HCT116 (cell line): ENCODE data around the gene MAN1A1. TPM values are rescaled to one million over a fixed set of nuclear protein-coding genes. Genes with fewer than 3 reads are reported as not detected.

Experiments
- ATAC-seq: fragments of 200-7000 bp; cut with Tn5 transposase; 2 replicates; pipeline ENCODE4 v1.9.1; 2020; ENCODE audit warnings: mild to moderate bottlenecking, moderate library complexity
- BruUV-seq: library from RNA; stranded (reverse); fragments of 400-500 nt; replicated peaks from 2 replicates; lab custom pipeline; 2021; lab: Mats Ljungman, UMichigan
- CTCF ChIA-PET: fragments of 300-600 bp; sonication (Branson Sonifier 250); formaldehyde crosslinking; loops from one replicate; lab custom pipeline; 2021; ENCODE audit warnings: antibody characterized with exemption; lab: Charles Lee
- POLR2A ChIA-PET: fragments of 300-600, 350-600 bp; sonication (Branson Sonifier 250); formaldehyde crosslinking; loops from one replicate; lab custom pipeline; 2021; ENCODE audit warnings: antibody characterized with exemption; lab: Charles Lee
- RAD21 ChIA-PET, 2 experiments: fragments of 300-600 bp; sonication (Branson Sonifier 250); formaldehyde crosslinking; loops; one replicate each; lab custom pipeline; 2023; ENCODE audit warnings: low total read pairs in 2 of 2; ENCODE audit not compliant: uncharacterized antibody in 2 of 2, unreplicated experiment in 2 of 2, low non-redundant PET in 1 of 2; lab: Charles Lee
- DNase-seq: peaks from one replicate; pipeline ENCODE4 v3.0.0-alpha.2; 2010; ENCODE audit warnings: low read depth, low spot score
- H2AFZ ChIP-seq: fragments of 200-600 bp; shearing (Covaris generic), sonication (generic); 2 replicates; pipeline ENCODE4 v1.6.1; 2017; ENCODE audit warnings: low read depth, mixed run types, mixed read lengths, antibody characterized with exemption, low read length; ENCODE audit not compliant: poor library complexity, severe bottlenecking
- H3K27ac ChIP-seq: 2 replicates; pipeline ENCODE4 v1.5.1; 2012; ENCODE audit warnings: low read depth, low read length
- H3K27me3 ChIP-seq: fragments of 200-600 bp; sonication (generic); 2 replicates; pipeline ENCODE4 v1.6.1; 2016; ENCODE audit warnings: mixed run types, low read length, mixed read lengths; ENCODE audit not compliant: insufficient read depth
- H3K36me3 ChIP-seq, 2 experiments: fragments of 200-500 bp in 1 of 2; fragments of 200-600 bp in 1 of 2; sonication (Bioruptor generic) in 1 of 2; sonication (generic) in 1 of 2; 2 replicates each; pipeline versions ENCODE4 v1.5.1 to v1.6.1; 2014 to 2016; ENCODE audit warnings: low read length in 2 of 2, inconsistent platforms in 1 of 2, mixed read lengths in 1 of 2, mixed run types in 1 of 2; ENCODE audit not compliant: insufficient read depth in 2 of 2, control insufficient read depth in 1 of 2
- H3K4me1 ChIP-seq, 2 experiments: fragments of 200-600 bp in 1 of 2; sonication (generic) in 1 of 2; 2 replicates each; pipeline versions ENCODE4 v1.5.1 to v1.6.1; 2012 to 2017; ENCODE audit warnings: low read length in 2 of 2, inconsistent platforms in 1 of 2, mild to moderate bottlenecking in 1 of 2, mixed read lengths in 1 of 2, mixed run types in 1 of 2, moderate library complexity in 1 of 2; ENCODE audit not compliant: insufficient read depth in 2 of 2, control insufficient read depth in 1 of 2
- H3K4me2 ChIP-seq: fragments of 200-600 bp; sonication (generic); 2 replicates; pipeline ENCODE4 v1.6.1; 2017; ENCODE audit warnings: mixed run types, low read length, mixed read lengths
- H3K4me3 ChIP-seq, 2 experiments: fragments of 200-600 bp in 1 of 2; sonication (generic) in 1 of 2; replicated peaks in 1 of 2; 2 replicates each; pipeline ENCODE4 v1.5.1; 2011 to 2016; ENCODE audit warnings: low read length in 2 of 2, control low read depth in 1 of 2, low read depth in 1 of 2, mild to moderate bottlenecking in 1 of 2, mixed read lengths in 1 of 2, mixed run types in 1 of 2
- H3K79me2 ChIP-seq: fragments of 200-600 bp; sonication (generic); 2 replicates; pipeline ENCODE4 v1.6.1; 2017; ENCODE audit warnings: mild to moderate bottlenecking, mixed run types, low read length, moderate library complexity, mixed read lengths; ENCODE audit not compliant: insufficient read depth
- H3K9ac ChIP-seq: fragments of 200-600 bp; sonication (generic); 2 replicates; pipeline ENCODE4 v1.6.1; 2016; ENCODE audit warnings: low read length, mixed read lengths
- H3K9me2 ChIP-seq: fragments of 200-600 bp; sonication (generic), shearing (Covaris generic); 2 replicates; pipeline ENCODE4 v1.6.1; 2017; ENCODE audit warnings: mixed run types, mild to moderate bottlenecking, moderate library complexity; ENCODE audit not compliant: insufficient read depth
- H3K9me3 ChIP-seq, 2 experiments: fragments of 200-500 bp in 1 of 2; fragments of 200-600 bp in 1 of 2; sonication (Bioruptor generic) in 1 of 2; sonication (generic) in 1 of 2; 2 replicates each; pipeline ENCODE4 v1.6.1; 2014 to 2017; ENCODE audit warnings: low read length in 2 of 2, mixed read lengths in 2 of 2, inconsistent platforms in 1 of 2, low read depth in 1 of 2, mild to moderate bottlenecking in 1 of 2, mixed run types in 1 of 2, moderate library complexity in 1 of 2; ENCODE audit not compliant: control insufficient read depth in 1 of 2, insufficient read depth in 1 of 2
- H4K20me1 ChIP-seq: fragments of 200-600 bp; sonication (generic), shearing (Covaris generic); 2 replicates; pipeline ENCODE4 v1.6.1; 2017; ENCODE audit warnings: mixed run types, mild to moderate bottlenecking, moderate library complexity; ENCODE audit not compliant: insufficient read depth
- ATF3 ChIP-seq: IDR thresholded peaks from 2 replicates; pipeline ENCODE4 v1.6.1; 2012
- CBX3 ChIP-seq: IDR thresholded peaks from 2 replicates; pipeline ENCODE4 v1.6.1; 2012; ENCODE audit warnings: low read depth
- CEBPB ChIP-seq: IDR thresholded peaks from 2 replicates; pipeline ENCODE4 v1.6.1; 2012; ENCODE audit warnings: low read depth
- CTCF ChIP-seq, 3 experiments: fragments of 200-600 bp in 1 of 3; sonication (generic) in 1 of 3; IDR thresholded peaks in 2 of 3; conservative IDR thresholded peaks in 1 of 3; 2 replicates each; pipeline ENCODE4 v1.5.1; 2012 to 2017; ENCODE audit warnings: low read depth in 2 of 3, low read length in 2 of 3, antibody characterized with exemption in 1 of 3, borderline replicate concordance in 1 of 3, control low read depth in 1 of 3, mild to moderate bottlenecking in 1 of 3, mixed read lengths in 1 of 3, mixed run types in 1 of 3, moderate library complexity in 1 of 3; ENCODE audit not compliant: insufficient read depth in 1 of 3
- ELF1 ChIP-seq: IDR thresholded peaks from 2 replicates; pipeline ENCODE4 v1.6.1; 2012; ENCODE audit warnings: low read depth, borderline replicate concordance
- EZH2 ChIP-seq: fragments of 200-600 bp; sonication (generic); IDR thresholded peaks from 2 replicates; pipeline ENCODE4 v1.6.1; 2017; ENCODE audit warnings: antibody characterized with exemption, mixed run types
- EZH2phosphoT487 ChIP-seq: fragments of 200-600 bp; IDR thresholded peaks from 2 replicates; pipeline ENCODE4 v1.6.1; 2018; ENCODE audit warnings: antibody characterized with exemption, borderline replicate concordance
- FOSL1 ChIP-seq: IDR thresholded peaks from 2 replicates; pipeline ENCODE4 v1.6.1; 2012; ENCODE audit warnings: low read depth
- JUND ChIP-seq: IDR thresholded peaks from 2 replicates; pipeline ENCODE4 v1.6.1; 2012
- MAX ChIP-seq: IDR thresholded peaks from 2 replicates; pipeline ENCODE4 v1.6.1; 2012
- POLR2A ChIP-seq: IDR thresholded peaks from 2 replicates; pipeline ENCODE4 v1.7.0; 2011; ENCODE audit warnings: borderline replicate concordance; ENCODE audit not compliant: insufficient read depth, insufficient read length; ENCODE audit errors: extremely low read depth
- POLR2AphosphoS5 ChIP-seq: IDR thresholded peaks from 2 replicates; pipeline ENCODE4 v1.6.1; 2011; ENCODE audit warnings: mild to moderate bottlenecking, low read depth, low read length, moderate library complexity
- SIN3A ChIP-seq: IDR thresholded peaks from 2 replicates; pipeline ENCODE4 v1.6.1; 2012; ENCODE audit warnings: low read depth
- SP1 ChIP-seq: IDR thresholded peaks from 2 replicates; pipeline ENCODE4 v1.6.1; 2012; ENCODE audit warnings: low read depth
- SRF ChIP-seq: IDR thresholded peaks from 2 replicates; pipeline ENCODE4 v1.6.1; 2012; ENCODE audit warnings: low read depth
- TCF7L2 ChIP-seq: IDR thresholded peaks from 2 replicates; pipeline ENCODE4 v1.7.0; 2011; ENCODE audit warnings: borderline replicate concordance, inconsistent platforms; ENCODE audit not compliant: insufficient read depth, insufficient read length; ENCODE audit errors: extremely low read depth
- YY1 ChIP-seq: IDR thresholded peaks from 2 replicates; pipeline ENCODE4 v1.6.1; 2011; ENCODE audit warnings: low read length, low read depth, moderate library complexity, mild to moderate bottlenecking; ENCODE audit not compliant: insufficient replicate concordance; ENCODE audit errors: extremely low read depth
- ZBTB33 ChIP-seq: IDR thresholded peaks from 2 replicates; pipeline ENCODE4 v1.6.1; 2011; ENCODE audit warnings: mild to moderate bottlenecking, low read length, moderate library complexity; ENCODE audit not compliant: insufficient replicate concordance; ENCODE audit errors: extremely low read depth
- ZFX ChIP-seq: fragments of 450-650 bp; IDR thresholded peaks from 2 replicates; pipeline ENCODE4 v1.6.1; 2017
- ZNF274 ChIP-seq: fragments of 200-500 bp; sonication (Bioruptor generic); IDR thresholded peaks from 2 replicates; pipeline ENCODE4 v1.6.1; 2014; ENCODE audit warnings: mild to moderate bottlenecking, low read depth, low read length, inconsistent platforms
- intact Hi-C: fragments of 100-400 bp; cut with micrococcal nuclease; formaldehyde crosslinking; loops from 2 replicates; pipeline ENCODE4 v1.10.0; 2022
- total RNA-seq: library from RNA; stranded (reverse); gene quantifications from one replicate; pipeline ENCODE4 v1.2.1, GENCODE V29; 2021; ENCODE audit not compliant: unreplicated experiment

MAN1A1 gene
- total RNA-seq, 1 experiment from 2014 or later, result 46.0 TPM

- H3K9me3 ChIP-seq, result no peaks in the 10 kb centered on the region
- ChIA-PET RAD21 (no interaction called here), POLR2A (no interaction called here), CTCF (no interaction called here)
- H3K4me3 ChIP-seq, result no peak overlapping the region
- H3K9ac ChIP-seq, result no peak overlapping the region
- no TSS peak for BruUV-seq
- H3K4me2 ChIP-seq, result no peak overlapping the region
- intact Hi-C loops, result loop anchor here (10.0 kb wide), 3 partner anchors 720 to 1470 kb away; no protein-coding TSS in a partner anchor
- TF ChIP-seq EZH2phosphoT487 (no peak), SP1 (no peak), ZNF274 (no peak), ELF1 (no peak), POLR2AphosphoS5 (no peak), ZFX (no peak), FOSL1 (no peak), EZH2 (no peak), JUND (no peak), TCF7L2 (no peak), SIN3A (no peak), SRF (no peak), YY1 (no peak), CBX3 (no peak), ATF3 (no peak), CTCF (IDR thresholded peaks at IDR 0.05 in 2 of 3, conservative IDR thresholded peaks at IDR 0.05 in 1 of 3; ENCODE audit: borderline replicate concordance in 1 of 3, insufficient read depth in 1 of 3, low read depth in 2 of 3, low read length in 2 of 3) (no peak), POLR2A (no peak), ZBTB33 (no peak), CEBPB (no peak), MAX (no peak)
- ATAC-seq (no peak), DNase-seq (no peak)
- no peaks in the 10 kb centered on the region for H3K27me3 ChIP-seq
- no peaks in the 10 kb centered on the region for H3K9me2 ChIP-seq
- no peaks in the 10 kb centered on the region for H4K20me1 ChIP-seq
- no peak overlapping the region for H3K27ac ChIP-seq
- H3K79me2 ChIP-seq, result no peaks in the 10 kb centered on the region; the same call in 1 of the 2 replicates
- peaks cover 0 to 6% of the 10 kb centered on the region in 2 experiments; a peak in 2 of 4 replicates for H3K4me1 ChIP-seq
- H2AFZ ChIP-seq, result no peak overlapping the region
- H3K36me3 ChIP-seq, result no peaks in the 10 kb centered on the region
Measured at GRCh38 chr6:119355157-119355556, 5.6 kb upstream of the MAN1A1 start.
